Renal cortex interstitium (tissue), 11 donors: ENCODE measurements around the gene SP140L. TPM values are rescaled to one million over a fixed set of nuclear protein-coding genes. Genes with fewer than 3 reads are reported as not detected.
"Not testable (repeated sequence)": the region's sequence is repeated elsewhere in the genome, so short reads cannot be mapped to it uniquely, and the experiment has no call there.

Experiments used
- DNase-seq, 11 donors: peaks; one replicate each; pipeline ENCODE4 v3.0.0-alpha.2; 2013; ENCODE audit warnings: low read depth in 9 of 11, low spot score in 4 of 11; ENCODE audit errors: extremely low read depth in 1 of 11
- polyA plus RNA-seq, 3 donors: library from polyadenylated mRNA; unstranded; fragments of 120-200 nt; gene quantifications; one replicate each; pipeline ENCODE4 v1.2.1, GENCODE V29; 2013; ENCODE audit not compliant: insufficient read length in 3 of 3

Gene SP140L
- polyA plus RNA-seq, 3 donors, result 7.6 to 12.5 (median 10.1) TPM

DNA sequence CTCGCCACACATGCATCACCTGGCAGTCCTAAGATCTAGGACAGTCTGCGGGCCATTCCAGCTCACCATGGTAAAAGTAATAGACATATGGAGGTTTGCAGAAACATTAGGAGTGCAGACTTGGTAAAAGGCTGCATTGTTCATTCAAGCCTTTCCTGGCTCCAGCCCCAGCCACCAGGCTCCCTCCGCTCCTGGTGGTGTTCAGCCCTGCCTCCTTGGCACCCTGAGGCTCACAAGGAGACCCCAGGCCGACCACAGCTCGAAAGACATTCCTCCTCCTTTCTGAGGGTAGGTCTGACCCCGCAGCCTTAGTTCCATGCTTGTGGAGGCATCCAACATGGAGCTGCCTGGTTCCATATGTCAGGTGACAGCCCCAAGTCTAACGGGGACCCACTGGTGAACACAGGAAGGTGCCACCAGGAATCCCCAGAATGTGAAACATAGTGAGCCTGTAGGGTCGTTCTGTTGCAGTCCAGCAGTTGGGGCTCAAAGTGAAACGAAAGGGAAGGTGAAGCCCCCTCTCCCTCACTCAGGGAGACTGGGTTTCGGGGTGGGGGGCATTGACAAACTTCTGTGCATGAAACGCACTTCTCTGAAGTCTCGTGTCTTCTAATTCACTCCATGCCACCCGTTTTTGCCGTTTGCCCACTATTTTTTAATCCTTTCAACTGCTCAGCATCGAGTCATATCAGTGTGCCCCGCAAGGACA, 84.0 kb downstream of the SP140L start:
- DNase-seq, result peak in 1 of 11 donors; percentile 4

DNA sequence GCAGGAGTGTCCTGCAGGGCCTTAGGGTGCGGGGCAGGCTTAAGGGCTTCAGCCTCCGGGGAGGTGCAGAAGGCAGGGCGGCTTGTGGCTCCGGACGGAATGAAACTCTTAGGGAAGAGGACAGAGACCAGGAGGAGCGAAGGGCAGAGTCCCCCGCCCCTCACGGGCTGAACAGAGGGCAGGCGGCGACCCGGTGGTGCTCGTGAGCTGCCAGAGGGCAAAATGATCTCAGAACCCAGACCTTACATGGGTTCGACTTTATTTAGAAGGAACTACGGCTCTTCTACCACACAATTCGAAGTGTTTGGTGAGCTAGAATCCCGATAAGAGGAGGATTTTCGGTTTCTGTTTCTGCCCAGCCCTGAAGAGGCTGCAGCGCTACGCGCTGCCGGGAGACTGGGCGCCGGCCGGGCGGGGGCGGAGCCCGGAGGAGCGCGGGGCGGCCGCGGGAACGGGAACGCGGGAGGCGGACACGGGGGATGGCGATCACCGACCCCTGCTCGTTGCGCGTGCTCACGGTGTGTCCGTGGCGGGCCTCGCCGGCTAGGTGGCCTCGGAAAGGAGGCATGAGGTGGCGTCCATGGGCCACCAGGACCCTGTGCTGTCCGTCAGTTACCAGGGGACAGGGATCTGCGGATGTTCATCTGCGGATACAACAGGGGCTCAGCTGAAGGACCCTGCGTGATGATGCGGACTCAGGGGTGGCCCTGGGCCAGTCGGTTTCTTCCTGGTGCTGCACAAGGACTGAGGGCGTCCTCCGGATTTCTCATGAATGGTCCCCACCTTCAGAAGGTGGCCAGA, 84.8 kb downstream of the SP140L start:
- peak in 6 of 11 donors; percentile 36 to 51 (median 44) for DNase-seq

DNA sequence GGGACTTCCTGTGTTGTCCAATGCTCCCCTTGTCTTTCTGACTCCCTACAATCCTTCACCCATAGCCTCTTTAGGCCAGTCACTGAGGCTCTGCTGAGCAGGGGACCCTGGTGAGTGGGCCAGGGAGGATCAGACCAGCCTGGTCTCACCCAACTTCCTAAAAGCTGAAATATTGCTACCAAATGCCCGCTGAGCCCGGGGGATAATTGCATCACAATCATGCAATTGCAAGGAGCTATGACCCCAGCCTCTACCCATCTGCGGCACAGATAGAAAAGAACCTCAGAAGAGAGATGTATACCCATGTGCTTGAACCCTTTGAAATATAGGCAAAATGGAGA, 85.3 kb downstream of the SP140L start:
- DNase-seq, result no peak

DNA sequence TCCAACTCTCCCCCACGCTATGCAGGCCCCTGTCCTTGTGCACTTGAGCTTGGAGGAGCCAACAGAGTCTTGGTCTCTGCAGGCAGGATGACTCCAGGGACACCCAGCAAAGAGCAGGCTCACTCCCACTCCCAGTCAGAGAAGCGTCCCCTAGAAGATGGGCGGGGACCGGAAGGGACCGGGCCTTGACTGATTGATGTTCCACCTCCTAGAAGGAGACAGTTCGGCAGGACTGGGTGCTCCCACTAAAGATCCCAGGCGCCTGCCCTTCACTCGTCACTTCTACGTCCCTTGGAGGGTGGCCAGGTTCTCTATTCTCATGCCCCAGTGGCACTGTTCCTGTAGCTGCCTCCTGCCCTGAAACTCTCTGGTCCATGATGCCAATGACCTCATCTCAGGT, 85.9 kb downstream of the SP140L start:
- no peak for DNase-seq

DNA sequence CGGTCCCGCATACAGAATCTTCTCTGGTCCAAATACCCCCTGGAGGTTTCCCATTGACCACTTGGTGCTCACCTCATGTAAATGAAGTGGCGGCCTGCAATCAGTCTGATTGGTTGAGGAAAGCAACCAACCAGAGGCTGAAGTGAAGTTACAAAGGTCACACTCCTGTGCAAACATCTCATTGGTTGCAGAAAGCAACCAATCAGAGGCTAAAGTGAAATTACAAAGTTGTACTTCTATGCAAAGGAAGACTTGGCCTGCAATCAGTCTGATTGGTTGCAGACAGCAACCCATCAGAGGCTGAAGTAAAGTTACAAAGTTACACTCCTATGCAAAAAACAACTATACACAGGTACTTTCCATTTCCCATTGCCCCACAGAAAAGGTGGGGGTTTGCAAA, 86.5 kb downstream of the SP140L start:
- DNase-seq, result no peak

DNA sequence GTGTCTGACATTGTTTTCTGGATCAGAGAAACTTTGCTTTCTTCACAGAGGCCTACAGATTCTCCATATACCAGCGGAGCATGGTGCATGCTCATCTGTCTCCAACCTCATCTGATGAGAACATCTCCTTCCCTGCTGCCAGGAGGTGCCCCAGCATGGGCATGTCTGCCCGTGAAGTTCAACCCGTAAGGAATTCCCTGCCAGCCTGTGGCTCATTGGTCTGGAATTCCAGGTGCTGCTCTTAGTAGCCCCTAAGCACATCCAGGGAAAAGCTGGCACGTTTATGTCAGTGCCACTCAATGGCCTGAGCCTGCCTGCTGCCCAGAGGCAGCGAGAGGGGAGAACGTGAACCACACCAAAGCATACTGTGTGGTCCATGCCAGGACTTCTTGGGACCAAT, 87.3 kb downstream of the SP140L start:
- DNase-seq, result no peak

DNA sequence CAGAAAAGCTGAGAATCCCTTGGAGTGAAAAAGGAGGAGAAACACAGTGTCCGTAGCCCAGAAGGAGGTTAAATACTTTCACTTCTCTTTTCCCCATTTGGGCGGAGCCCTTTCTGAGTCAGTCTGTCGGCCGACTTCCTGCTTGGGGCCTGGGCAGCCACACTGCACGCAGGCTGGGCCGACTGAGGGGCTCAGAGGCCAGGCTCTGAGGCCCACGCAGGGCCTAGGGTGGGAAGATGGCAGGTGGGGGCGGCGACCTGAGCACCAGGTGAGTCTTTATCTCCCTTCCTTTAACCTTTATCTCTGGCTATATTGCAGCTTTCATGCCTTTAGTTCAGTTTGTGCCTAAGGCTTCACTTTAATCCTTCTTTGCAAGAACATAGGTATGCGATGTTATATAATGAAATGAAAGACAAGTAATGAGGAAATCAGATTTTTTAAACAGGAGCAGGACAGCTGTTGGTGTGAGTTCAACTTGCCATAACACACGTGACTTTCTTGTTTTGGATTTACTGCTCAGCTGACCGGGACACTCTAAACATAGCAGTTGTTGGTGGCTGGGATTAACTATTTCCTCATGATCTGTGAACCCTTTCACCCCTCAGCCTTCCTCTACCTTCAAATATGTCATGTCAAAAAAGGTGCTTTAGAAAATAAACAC, 89.2 kb downstream of the SP140L start, which contains the start of gene SP100:
Gene SP100, plus strand, starts transcription at position 141 of the 661 bp plus-strand sequence. Its CDS starts 96 bp downstream, at position 237.
- peak in 4 of 11 donors; percentile 16 to 41 (median 35) for DNase-seq

DNA sequence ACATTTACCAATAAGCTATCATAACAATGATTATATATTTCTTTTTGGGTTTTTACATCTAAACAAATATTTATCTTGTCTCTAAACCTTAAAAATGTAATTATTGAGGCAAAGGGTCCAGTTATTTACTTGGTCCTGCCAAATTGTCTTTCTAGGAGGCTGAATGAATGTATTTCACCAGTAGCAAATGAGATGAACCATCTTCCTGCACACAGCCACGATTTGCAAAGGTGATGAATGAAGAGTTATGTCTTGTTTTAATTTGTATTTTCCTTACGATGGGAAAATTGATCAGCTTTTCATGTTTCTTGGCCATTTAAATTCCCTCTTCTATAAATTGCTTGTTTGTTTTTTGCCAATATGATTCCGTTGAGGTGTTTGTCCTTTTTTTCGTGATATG, 90.4 kb downstream of the SP140L start:
- DNase-seq, result no peak

DNA sequence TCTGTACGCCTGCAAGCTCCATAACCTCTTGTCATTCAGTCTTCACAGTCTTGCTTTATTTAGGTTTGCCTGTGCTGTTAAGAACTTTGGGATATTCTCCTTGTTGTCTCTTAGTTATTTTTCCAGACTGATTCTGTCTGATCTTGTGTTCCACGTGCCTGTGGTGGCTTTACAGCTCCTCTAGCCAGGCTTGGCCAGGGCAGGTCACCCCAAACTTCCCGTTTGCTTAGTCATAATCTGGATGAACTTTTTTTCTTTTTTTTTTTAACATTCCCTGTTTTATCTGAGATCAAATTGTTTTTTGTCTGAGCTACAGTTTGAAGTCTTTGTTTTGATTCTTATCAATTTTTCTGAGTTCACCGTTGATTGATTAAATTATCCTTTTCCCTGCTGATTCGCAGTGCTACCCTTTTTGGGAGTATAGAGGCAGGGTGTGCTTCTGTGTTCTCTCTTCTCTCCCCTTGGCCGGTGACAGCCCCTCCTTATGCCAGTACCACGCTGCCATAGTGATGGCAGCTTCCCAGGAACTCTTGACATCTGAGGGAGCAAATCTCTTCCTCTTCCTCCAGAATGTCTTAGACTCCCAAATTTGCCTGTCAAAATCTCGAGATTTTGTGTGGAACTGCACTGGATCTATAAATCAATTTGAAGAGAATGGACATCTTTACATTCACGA, 91.5 kb downstream of the SP140L start:
- no peak for DNase-seq

DNA sequence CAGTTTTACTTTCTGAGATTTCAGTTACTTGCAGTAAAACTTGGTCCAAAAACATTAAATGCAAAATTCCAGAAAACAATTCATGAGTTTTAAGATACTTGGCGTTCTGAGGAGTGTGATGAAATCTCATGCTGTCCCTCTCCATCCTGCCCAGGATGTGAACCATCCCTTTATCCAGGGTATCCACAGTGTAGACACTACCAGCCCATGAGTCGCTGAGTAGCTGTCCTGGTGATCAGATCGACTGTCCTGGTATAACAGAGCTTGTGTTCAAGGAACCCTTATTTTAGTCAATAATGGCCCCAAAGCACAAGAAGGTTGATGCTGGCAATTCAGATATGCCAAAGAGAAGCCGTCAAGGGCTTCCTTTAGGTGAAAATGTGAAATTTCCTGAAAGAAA, 92.2 kb downstream of the SP140L start:
- no peak for DNase-seq

DNA sequence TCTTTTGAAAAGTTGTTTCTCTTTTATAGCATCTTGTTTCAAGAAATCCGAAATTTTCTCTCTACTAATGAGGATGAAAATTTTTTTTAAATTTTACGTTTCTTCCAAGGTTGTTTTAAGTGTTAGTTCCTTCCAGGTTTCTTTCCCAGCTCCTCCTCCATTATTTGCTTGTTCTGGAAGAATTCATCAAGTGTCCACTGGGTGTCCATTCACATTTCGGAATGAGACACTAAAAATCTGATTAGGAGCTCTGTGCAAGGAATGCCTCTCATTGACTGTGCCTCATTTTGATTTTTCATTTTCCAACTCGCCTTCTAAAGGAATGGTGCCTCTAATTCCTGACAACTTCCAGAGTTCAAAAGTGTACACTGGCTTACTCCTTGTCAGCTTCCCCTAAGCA, 95.2 kb downstream of the SP140L start:
- no peak for DNase-seq

DNA sequence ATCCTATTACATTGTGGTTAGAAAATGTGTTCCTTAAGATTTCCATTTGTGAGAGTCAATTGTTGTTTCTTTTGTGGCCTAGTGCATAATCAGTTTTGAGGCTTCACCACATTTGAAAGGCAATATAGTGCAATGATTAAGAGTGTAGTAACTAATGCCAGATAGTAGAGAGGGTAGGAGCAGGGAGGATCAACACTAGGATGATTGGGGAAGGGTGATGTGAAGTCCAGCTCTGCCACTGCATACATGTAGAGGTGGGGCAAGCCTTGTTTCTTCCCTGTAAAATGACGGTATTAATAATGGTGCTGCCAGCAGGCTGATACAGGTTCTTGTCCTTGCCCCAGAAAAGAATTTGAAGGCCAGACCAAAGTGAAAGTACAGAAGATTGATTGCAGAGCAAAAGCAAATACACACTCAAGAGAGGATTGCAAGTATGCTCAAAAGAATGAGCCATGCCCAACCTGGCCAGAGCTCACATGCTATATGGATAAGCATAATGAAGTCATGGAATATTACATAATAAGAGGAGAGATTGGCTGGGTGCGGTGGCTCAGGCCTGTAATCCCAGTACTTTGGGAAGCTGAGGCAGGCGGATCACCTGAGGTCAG, 97.0 kb downstream of the SP140L start:
- no peak for DNase-seq

DNA sequence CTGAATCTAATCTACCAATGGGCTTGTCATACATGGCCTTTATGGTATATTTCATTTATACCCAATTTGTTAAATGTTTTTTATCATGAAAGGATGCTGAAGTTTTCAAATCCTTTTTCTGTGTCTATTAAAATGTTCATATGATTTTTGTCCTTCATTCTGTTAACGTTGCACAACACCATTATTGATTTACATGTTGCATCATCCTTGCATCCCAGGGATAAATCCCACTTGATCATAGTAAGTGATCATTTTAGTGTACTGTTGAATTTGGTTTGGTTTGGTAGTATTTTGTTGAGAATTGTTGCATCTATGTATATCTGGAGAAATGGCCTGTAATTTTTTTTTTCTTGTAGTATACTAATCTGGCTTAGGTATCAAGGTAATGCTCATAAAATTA, 98.4 kb downstream of the SP140L start:
- DNase-seq, result no peak

DNA sequence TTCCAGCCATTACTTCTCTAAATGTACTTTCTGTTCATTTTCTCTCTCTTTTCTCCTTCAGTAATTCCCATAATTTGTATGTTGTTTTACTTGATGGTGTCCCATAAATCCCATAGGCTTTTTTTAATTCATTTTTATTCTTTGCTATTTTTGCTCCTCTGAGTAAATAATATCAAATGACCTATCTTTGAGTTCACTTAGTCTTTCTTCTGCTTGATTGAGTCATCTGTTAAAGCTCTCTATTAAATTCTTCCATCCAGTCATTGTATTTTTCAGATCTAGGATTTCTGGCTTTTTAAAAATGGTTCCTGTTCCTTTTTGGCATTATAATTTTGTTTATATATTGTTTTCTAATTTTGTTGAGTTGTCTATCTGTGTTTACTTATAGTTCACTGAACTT, 102.5 kb downstream of the SP140L start:
- no peak for DNase-seq

DNA sequence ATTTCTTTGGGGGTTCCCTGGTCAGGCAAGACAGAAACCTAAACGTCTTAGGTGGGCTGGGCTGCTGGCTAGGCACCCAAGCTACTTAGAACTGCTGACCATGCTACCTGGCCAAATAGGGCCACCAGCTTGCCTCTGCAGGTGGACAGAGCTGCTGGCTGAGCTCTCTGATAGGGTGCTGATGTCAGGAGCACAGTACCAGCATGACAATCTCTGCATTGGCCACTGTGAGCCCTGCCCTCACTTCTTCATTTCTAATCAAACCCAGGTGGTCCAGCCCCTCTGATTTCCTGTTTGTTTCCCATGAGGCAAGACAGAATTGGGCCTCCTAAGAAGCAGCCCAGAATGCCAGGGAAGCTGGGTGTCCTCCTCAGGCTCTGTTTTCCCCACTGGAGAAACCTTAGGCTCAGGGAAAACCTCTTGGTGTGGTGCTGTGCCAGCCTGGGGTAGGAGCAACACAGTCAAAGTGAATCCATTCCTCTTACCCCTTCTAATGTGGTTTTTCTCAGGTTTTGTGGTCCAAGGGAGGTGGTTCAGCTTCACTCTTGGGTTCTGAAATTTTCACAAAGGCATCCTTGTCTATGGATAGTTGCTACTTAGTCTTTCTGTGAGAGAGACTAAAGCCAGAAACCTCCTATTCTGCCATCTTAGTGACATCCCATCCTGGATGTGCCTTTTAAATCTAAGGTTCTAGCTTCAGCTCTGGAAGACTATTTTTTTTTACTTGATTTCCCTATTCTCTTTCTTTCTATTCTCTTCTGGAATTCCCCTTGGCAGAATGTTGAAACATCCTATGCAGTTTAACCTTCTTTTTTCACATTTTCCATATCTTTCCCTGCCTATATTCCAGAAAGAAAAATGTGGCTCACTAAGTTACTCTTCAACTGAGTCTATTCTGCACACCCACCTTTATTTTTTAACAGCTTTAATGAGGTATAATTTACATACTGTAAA, 104.2 kb downstream of the SP140L start:
- no peak for DNase-seq

DNA sequence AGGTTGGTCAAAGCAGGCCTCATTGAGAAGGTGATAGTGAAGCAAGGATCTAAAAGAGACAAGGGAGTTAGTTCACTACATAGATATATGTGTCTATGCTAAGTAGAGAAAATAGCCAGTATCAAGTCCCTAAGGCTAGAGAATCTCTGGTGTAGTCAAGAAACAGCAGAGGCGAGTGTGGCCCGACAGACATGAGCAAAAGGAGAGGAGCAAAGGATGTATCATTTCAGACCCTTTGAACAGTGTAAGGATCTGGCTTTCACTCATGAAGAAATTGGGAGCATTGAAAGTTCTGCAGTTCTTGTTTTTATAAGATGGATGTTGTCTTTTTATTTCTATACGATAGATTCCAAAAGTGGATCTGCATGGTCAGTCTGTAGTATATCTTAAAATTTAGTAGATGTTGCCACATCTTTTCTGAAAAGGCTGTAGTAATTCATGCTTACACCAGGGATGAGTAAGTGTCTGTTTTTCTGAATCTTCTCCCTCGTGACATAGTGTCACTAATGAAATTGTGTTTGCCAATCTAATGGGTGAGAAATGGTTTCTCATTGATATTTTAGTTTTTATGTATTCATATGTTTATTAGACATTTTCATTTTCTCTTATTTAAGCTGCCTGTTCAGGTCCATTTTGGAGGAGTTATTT, 107.8 kb downstream of the SP140L start:
- DNase-seq, result no peak

DNA sequence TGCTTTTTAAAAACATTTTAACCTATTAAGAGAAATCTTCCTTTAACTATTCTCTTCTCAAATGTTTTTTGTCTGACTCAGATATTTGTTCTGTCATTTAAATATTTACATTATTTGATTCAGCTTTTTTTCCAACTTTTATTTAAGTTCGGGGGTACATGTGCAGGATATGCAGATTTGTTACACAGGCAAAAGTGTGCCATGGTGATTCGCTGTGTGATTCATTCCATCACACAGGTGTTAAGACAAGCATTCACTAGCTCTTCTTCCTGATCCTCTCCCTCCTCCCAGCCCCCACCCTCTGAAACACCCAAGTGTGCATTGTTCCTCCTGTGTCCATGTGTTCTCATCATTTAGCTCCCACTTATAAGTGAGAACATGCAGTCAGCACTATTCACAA, 108.4 kb downstream of the SP140L start:
- no peak for DNase-seq

DNA sequence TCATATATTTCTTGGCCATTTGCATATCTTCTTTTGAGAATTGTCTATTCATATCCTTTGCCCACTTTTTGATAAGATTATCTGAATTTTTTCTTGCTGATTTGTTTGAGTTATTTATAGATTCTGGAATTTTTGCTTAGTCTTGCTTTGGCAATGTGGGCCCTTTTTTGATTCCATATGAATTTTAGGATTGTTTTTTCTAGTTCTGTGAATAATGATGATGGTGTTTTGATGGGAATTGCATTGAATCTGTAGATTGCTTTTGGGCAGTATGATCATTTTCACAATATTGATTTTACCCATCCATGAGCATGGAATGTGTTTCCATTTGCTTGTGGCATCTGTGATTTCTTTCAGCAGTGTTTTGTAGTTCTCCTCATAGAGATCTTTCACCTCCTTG, 112.1 kb downstream of the SP140L start:
- not testable (repeated sequence) for DNase-seq
